Measurements from ENCODE around the gene ISLR2.

Gene ISLR2

GRCh38 chr15:74146277-74146800 lies 16.0 kb downstream of the ISLR2 start:
- Histone ChIP-seq H3K9me3 (ENCODE audit: insufficient read depth, low read length) (no peaks in the 10 kb centered on the region), H3K9ac (ENCODE audit: insufficient read length, low read depth) (no peak overlapping the region), H3K36me3 (ENCODE audit: insufficient read depth, insufficient read length, low read length) (no peaks in the 10 kb centered on the region), H3K4me3 (ENCODE audit: insufficient read length, low read depth) (no peak overlapping the region), H3K4me1 (ENCODE audit: insufficient read depth, insufficient read length) (peaks cover 3% of the 10 kb centered on the region), H3K27me3 (ENCODE audit: insufficient read depth, insufficient read length) (no peaks in the 10 kb centered on the region)
- TF ChIP-seq SUZ12 (IDR thresholded peaks at IDR 0.05; ENCODE audit: extremely low read depth, insufficient read depth, insufficient read length) (no peak), ZNF274 (IDR thresholded peaks at IDR 0.05; ENCODE audit: low read depth, low read length) (no peak), YY1 (IDR thresholded peaks at IDR 0.05; ENCODE audit: insufficient read depth, insufficient read length) (no peak)
- DNase-seq (ENCODE audit: low read depth, low spot score), result no peak

- Histone ChIP-seq H3K9me3 (ENCODE audit: insufficient read depth, low read length) (no peaks in the 10 kb centered on the region), H3K4me1 (ENCODE audit: insufficient read depth, insufficient read length) (peaks cover 3% of the 10 kb centered on the region), H3K9ac (ENCODE audit: insufficient read length, low read depth) (no peak overlapping the region), H3K4me3 (ENCODE audit: insufficient read length, low read depth) (no peak overlapping the region), H3K36me3 (ENCODE audit: insufficient read depth, insufficient read length, low read length) (no peaks in the 10 kb centered on the region), H3K27me3 (ENCODE audit: insufficient read depth, insufficient read length) (no peaks in the 10 kb centered on the region)
- TF ChIP-seq ZNF274 (IDR thresholded peaks at IDR 0.05; ENCODE audit: low read depth, low read length), result no peak
- no peak for TF ChIP-seq SUZ12 (IDR thresholded peaks at IDR 0.05; ENCODE audit: extremely low read depth, insufficient read depth, insufficient read length)
- no peak for TF ChIP-seq YY1 (IDR thresholded peaks at IDR 0.05; ENCODE audit: insufficient read depth, insufficient read length)
- no peak for DNase-seq (ENCODE audit: low read depth, low spot score)
Measured at GRCh38 chr15:74147051-74147450, 16.7 kb downstream of the ISLR2 start.

- Histone ChIP-seq H3K4me3 (ENCODE audit: insufficient read length, low read depth) (no peak overlapping the region), H3K9ac (ENCODE audit: insufficient read length, low read depth) (no peak overlapping the region), H3K4me1 (ENCODE audit: insufficient read depth, insufficient read length) (no peaks in the 10 kb centered on the region)
Measured at GRCh38 chr15:74155766-74156417, 25.5 kb downstream of the ISLR2 start.

GRCh38 chr15:74156678-74157411 lies 26.5 kb downstream of the ISLR2 start:
- Histone ChIP-seq H3K9ac (ENCODE audit: insufficient read length, low read depth) (no peak overlapping the region), H3K4me3 (ENCODE audit: insufficient read length, low read depth) (no peak overlapping the region)
- no peak for DNase-seq (ENCODE audit: low read depth, low spot score)

More at GRCh38 chr15:74155766-74156417, 25.5 kb downstream of the ISLR2 start:
- no peaks in the 10 kb centered on the region for H3K36me3 ChIP-seq (ENCODE audit: insufficient read depth, insufficient read length, low read length)
- peaks cover 5% of the 10 kb centered on the region for H3K27me3 ChIP-seq (ENCODE audit: insufficient read depth, insufficient read length)
- H3K9me3 ChIP-seq (ENCODE audit: insufficient read depth, low read length), result no peaks in the 10 kb centered on the region
- no peak for TF ChIP-seq SUZ12 (IDR thresholded peaks at IDR 0.05; ENCODE audit: extremely low read depth, insufficient read depth, insufficient read length)
- TF ChIP-seq ZNF274 (IDR thresholded peaks at IDR 0.05; ENCODE audit: low read depth, low read length), result no peak
- TF ChIP-seq YY1 (IDR thresholded peaks at IDR 0.05; ENCODE audit: insufficient read depth, insufficient read length), result no peak
- no peak for DNase-seq (ENCODE audit: low read depth, low spot score)

GRCh38 chr15:74157868-74158827 lies 27.8 kb downstream of the ISLR2 start:
- Histone ChIP-seq H3K4me1 (ENCODE audit: insufficient read depth, insufficient read length) (no peaks in the 10 kb centered on the region), H3K4me3 (ENCODE audit: insufficient read length, low read depth) (no peak overlapping the region), H3K9me3 (ENCODE audit: insufficient read depth, low read length) (no peaks in the 10 kb centered on the region), H3K27me3 (ENCODE audit: insufficient read depth, insufficient read length) (peaks cover 8% of the 10 kb centered on the region), H3K9ac (ENCODE audit: insufficient read length, low read depth) (no peak overlapping the region), H3K36me3 (ENCODE audit: insufficient read depth, insufficient read length, low read length) (no peaks in the 10 kb centered on the region)
- TF ChIP-seq YY1 (IDR thresholded peaks at IDR 0.05; ENCODE audit: insufficient read depth, insufficient read length) (no peak), ZNF274 (IDR thresholded peaks at IDR 0.05; ENCODE audit: low read depth, low read length) (no peak), SUZ12 (IDR thresholded peaks at IDR 0.05; ENCODE audit: extremely low read depth, insufficient read depth, insufficient read length) (no peak)
- no peak for DNase-seq (ENCODE audit: low read depth, low spot score)

More at GRCh38 chr15:74156678-74157411, 26.5 kb downstream of the ISLR2 start:
- TF ChIP-seq SUZ12 (IDR thresholded peaks at IDR 0.05; ENCODE audit: extremely low read depth, insufficient read depth, insufficient read length), result no peak
- Histone ChIP-seq H3K4me1 (ENCODE audit: insufficient read depth, insufficient read length) (no peaks in the 10 kb centered on the region), H3K9me3 (ENCODE audit: insufficient read depth, low read length) (no peaks in the 10 kb centered on the region), H3K27me3 (ENCODE audit: insufficient read depth, insufficient read length) (peaks cover 5% of the 10 kb centered on the region), H3K36me3 (ENCODE audit: insufficient read depth, insufficient read length, low read length) (no peaks in the 10 kb centered on the region)

- Histone ChIP-seq H3K36me3 (ENCODE audit: insufficient read depth, insufficient read length, low read length) (no peaks in the 10 kb centered on the region), H3K4me1 (ENCODE audit: insufficient read depth, insufficient read length) (no peaks in the 10 kb centered on the region), H3K27me3 (ENCODE audit: insufficient read depth, insufficient read length) (peaks cover 8% of the 10 kb centered on the region), H3K9me3 (ENCODE audit: insufficient read depth, low read length) (no peaks in the 10 kb centered on the region), H3K9ac (ENCODE audit: insufficient read length, low read depth) (no peak overlapping the region), H3K4me3 (ENCODE audit: insufficient read length, low read depth) (no peak overlapping the region)
- no peak for DNase-seq (ENCODE audit: low read depth, low spot score)
- TF ChIP-seq YY1 (IDR thresholded peaks at IDR 0.05; ENCODE audit: insufficient read depth, insufficient read length) (no peak), ZNF274 (IDR thresholded peaks at IDR 0.05; ENCODE audit: low read depth, low read length) (no peak), SUZ12 (IDR thresholded peaks at IDR 0.05; ENCODE audit: extremely low read depth, insufficient read depth, insufficient read length) (no peak)
Measured at GRCh38 chr15:74158855-74159650, 28.7 kb downstream of the ISLR2 start.
